HFF-Myc (cell line): Measurements from ENCODE around the gene TLE3.

ENCODE experiments used
- DNase-seq: peaks from one replicate; pipeline ENCODE4 v3.0.0-alpha.2; 2011; ENCODE audit warnings: low read depth; ENCODE audit errors: extremely low read depth
- H3K4me3 ChIP-seq: replicated peaks from 2 replicates; pipeline ENCODE4 v1.5.1; 2011; ENCODE audit warnings: low read depth, mild to moderate bottlenecking, control low read depth, low read length
- TF ChIP-seq, protein P1 (sequence below): IDR thresholded peaks from 2 replicates; pipeline ENCODE4 v1.5.1; 2012; ENCODE audit warnings: mild to moderate bottlenecking, low read depth, low read length, control low read depth; ENCODE audit errors: missing control alignments

The TLE3 gene

DNA sequence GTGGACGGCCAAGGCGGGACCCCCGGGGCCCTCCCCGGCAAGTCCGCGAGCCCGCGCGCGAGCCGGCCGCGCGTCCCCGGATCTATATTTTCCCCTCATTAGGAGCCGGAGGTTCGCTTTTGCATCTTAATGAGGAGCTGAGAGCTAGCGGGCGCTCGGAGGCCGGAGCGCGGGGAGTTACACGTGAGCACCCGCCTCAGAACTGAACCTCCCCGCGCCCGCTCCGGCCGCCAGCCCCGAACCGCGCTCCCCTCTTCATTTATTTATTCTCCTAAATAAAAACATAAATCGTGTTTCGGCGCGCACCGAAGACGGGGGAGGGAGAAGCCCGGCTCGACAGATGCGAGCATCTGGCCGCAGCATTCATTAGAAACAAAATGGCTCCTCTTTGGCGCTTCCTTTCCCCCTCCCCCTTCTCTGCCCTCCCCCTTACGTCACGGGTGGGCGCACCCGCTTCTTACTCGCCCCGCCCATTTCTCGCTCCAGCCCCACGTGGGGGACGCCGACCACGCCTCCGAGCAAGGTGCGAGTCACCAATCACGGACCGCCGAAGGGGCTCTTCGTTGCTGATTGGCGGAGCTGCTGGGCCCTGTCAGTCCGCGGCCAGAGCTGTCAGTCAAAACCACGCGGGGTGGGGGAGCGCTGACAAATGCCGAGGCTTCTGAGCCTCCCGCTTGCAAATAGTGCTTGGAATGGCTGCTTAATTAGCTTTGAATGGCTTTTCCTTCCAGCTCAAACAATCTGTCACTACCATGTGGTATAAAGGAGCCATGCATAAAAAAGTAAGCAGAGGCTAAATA, 1.6 kb upstream of the TLE3 start:
- TF ChIP-seq, protein P1, sequence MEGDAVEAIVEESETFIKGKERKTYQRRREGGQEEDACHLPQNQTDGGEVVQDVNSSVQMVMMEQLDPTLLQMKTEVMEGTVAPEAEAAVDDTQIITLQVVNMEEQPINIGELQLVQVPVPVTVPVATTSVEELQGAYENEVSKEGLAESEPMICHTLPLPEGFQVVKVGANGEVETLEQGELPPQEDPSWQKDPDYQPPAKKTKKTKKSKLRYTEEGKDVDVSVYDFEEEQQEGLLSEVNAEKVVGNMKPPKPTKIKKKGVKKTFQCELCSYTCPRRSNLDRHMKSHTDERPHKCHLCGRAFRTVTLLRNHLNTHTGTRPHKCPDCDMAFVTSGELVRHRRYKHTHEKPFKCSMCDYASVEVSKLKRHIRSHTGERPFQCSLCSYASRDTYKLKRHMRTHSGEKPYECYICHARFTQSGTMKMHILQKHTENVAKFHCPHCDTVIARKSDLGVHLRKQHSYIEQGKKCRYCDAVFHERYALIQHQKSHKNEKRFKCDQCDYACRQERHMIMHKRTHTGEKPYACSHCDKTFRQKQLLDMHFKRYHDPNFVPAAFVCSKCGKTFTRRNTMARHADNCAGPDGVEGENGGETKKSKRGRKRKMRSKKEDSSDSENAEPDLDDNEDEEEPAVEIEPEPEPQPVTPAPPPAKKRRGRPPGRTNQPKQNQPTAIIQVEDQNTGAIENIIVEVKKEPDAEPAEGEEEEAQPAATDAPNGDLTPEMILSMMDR: no peak
- H3K4me3 ChIP-seq: peak overlapping the region; percentile 83
- DNase-seq: peak; percentile 96

DNA sequence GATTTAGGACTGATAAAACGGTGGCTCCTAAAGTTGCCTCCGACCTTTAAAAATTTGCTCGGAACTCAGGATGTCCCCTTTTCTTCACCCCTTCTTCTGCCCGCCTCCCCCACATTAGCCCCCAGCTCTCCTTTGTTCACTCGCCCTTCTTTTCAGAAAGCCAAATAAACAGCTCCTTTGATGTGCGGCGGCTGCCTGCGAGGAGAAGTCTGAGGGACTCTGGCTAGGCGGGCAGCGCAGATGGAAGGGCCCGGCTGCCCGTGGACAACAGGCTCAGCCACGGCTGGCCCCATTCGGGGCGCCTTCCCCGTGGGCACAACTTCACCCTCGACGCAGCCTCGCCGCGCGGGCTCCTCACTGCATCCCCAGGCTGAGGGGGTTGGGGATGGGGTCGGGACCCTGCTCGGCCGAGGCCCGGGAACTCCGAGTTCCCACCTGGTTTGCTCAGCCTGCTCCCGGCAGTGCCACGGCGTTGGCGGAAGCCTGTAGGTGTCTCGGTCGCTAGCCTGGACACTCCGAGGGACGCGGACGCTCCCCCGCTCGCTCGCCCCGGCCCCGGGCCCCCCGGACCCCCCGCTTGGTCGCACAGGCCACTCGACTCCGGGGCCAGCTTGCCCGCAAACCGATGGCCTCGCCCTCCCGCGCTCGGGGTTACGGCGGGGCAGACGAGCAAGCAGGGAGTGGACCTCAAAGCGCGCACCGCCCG, 897 bp upstream of the TLE3 start:
- peak overlapping the region; percentile 83 for H3K4me3 ChIP-seq
- TF ChIP-seq, protein P1: no peak
- no peak for DNase-seq

DNA sequence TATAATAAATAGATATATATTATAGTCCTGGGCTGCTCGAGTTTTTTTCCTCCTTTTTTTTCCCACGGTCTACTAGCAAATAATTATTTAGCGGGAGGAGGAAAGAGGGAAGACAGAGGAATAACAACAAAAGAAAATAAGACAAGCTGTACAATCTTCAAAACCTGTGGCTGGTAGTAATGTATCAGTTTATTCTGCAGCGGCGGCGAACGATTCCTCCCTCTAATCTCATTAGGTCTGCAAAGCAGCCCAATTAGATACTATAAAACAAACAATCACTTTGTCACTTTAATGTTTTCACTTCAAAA, 390 bp upstream of the TLE3 start:
- TF ChIP-seq, protein P1: no peak
- peak overlapping the region; percentile 83 for H3K4me3 ChIP-seq
- DNase-seq: no peak

DNA sequence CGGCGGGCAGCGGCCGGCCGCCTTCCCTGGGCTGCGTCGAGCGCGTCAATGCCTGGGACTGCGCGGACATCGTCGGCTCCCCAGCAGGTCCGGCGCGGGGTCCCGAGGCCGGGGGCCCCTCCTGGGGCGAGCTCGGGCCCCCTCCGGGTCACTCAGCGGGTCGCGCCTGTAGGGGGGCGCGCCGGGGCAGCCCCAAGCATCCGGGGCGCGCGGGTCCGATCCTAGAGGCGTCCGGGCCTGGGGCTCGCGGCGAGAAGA, 725 bp downstream of the TLE3 start:
- peak overlapping the region; percentile 83 for H3K4me3 ChIP-seq
- TF ChIP-seq, protein P1: no peak
- DNase-seq: no peak

DNA sequence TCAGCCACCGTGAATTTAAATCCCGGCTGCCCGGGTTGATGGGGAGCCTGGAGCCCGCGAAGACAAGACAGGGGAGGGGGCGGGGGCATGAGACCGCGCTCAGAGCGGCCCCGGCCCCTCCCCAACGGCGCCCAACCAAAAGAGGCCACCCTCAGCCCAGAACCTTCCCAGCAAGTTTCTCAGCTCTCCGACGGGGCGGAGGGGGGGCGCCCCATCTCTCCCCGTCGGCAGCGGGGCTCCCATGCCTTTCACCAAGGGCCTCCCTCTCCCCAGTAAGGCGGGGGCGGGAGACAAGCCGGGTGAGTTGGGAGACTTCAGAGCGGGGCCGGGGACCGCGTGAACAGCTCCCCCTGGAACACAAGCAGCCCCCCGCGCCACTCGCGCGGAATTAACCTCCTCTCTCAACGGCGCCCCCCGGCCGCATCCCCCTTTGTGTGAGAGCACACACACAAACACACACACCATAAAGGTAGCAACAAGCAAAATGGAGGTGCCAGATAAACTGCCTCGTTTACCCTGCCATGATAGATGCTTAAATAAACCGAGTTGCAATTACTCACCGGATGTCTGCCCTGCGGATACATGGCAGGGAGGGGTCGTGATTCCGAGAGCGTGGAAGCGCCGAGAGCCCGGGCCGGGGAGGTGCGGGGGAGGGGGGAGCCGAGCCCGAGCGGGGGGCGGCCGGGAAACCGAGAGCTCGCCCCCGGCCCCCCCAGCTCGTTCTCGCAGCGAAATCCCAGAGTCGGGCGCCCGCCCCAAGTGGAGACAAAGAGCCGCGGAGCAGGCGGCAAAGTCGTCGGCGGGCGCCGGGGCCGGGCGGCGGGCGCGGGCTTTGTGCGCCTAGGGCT, 1.3 kb downstream of the TLE3 start:
- TF ChIP-seq, protein P1: no peak
- H3K4me3 ChIP-seq: peak overlapping the region; percentile 83
- DNase-seq: no peak

DNA sequence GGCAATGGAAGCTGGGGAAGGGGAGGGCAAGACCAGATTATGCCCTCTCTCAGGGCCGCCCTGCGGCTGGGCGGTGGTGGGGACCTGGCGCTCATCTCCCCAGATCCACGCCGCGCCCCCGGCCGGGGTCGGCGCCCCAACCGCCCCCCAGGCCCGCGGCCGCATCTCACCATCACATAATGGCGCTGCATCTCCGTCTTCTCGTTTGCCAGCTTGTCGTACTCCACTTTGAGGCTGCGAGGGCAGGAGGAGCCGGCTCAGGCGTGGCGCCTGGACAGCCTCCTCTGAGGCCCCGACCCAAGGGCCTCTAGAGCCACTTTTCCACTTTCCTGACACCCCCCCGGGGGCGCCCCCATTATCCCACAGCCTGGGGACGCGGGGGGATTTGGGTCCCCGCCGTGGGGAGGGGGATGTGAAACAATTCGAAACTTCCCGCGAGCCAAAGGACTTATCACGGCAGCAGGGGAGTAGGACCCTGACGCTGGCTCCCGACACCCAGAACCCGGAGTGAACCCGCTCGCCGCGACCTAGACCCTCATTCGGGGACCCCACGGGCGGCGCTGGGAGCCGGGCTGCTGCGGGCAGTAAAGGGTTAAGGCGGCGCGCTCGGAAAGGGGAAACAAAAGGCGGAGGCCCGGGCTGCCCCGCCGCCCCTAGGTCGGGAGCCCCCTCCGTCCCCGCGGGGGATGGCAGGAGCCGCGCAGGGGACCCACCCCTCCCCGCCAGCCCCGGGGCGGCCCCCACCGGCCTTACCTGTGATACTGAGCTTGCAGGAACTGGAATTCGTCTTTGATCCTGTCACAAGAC, 2.1 kb downstream of the TLE3 start:
- DNase-seq: no peak
- H3K4me3 ChIP-seq: peak overlapping the region; percentile 83
- TF ChIP-seq, protein P1: no peak
